ENCODE results near the gene SP9.
"Not testable (repeated sequence)": the region's sequence is repeated elsewhere in the genome, so short reads cannot be mapped to it uniquely, and the experiment has no call there.

Gene SP9

DNA sequence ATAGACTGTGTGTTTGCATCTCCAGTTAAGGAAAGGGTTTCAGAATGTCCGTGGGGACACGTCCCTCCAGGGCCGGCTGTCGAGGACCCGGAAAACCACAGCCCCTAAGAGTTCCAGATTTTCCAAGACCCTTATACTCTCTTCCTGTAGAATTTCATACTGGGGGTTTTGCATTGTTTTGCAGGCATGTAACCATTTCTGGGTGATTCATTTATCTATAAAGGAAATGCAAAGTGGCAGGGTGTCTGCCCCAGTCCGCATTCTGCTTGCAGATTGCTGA lies 8.5 kb downstream of the SP9 start:
- DNase-seq (ENCODE audit: extremely low read depth, low read depth): no peak
- TF ChIP-seq, protein P1, sequence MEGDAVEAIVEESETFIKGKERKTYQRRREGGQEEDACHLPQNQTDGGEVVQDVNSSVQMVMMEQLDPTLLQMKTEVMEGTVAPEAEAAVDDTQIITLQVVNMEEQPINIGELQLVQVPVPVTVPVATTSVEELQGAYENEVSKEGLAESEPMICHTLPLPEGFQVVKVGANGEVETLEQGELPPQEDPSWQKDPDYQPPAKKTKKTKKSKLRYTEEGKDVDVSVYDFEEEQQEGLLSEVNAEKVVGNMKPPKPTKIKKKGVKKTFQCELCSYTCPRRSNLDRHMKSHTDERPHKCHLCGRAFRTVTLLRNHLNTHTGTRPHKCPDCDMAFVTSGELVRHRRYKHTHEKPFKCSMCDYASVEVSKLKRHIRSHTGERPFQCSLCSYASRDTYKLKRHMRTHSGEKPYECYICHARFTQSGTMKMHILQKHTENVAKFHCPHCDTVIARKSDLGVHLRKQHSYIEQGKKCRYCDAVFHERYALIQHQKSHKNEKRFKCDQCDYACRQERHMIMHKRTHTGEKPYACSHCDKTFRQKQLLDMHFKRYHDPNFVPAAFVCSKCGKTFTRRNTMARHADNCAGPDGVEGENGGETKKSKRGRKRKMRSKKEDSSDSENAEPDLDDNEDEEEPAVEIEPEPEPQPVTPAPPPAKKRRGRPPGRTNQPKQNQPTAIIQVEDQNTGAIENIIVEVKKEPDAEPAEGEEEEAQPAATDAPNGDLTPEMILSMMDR (IDR thresholded peaks at IDR 0.05; ENCODE audit: low read depth, low read length): no peak

DNA sequence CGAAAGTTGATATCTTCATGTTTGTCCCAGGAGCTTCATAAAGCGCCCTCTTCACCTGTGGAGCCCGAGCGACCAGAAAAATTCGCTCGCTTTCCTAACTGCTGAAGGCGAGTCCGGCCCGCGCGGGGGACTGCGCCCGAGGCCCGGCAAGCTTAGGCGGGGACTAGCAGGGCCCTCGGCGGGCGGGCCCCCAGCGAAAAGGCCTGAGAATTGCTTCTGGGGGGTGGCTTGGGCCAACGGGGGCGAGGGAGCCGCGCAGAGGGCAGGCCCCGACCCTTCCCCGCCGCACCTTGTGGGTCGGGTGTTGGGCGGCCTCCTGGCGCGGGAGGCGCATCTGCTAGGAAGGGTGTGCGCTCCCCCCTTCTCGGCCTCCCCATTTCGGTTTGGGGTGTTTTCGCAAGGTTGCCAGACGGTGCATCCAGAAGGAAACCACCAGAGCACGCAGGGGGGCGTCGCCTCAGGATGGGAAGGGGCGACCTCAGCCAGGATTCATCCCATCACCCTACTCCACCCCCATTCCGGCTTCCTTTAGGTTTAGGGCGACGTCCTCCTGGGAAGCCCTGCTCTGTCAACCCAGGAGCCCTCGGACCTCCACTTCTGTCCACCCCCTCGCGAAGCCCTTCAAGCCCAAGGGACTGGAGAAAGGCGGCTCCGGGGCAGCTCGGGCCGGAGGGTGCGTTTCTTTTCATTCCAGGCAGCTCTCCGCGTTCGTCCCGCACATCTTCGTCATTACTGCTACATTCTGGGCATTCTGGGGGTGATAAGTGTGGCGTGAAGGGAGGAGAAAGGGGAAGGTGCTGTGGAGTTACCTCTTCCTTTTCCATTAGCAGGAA lies 9.1 kb downstream of the SP9 start:
- TF ChIP-seq, protein P1 (IDR thresholded peaks at IDR 0.05; ENCODE audit: low read depth, low read length): no peak
- DNase-seq (ENCODE audit: extremely low read depth, low read depth): no peak

DNA sequence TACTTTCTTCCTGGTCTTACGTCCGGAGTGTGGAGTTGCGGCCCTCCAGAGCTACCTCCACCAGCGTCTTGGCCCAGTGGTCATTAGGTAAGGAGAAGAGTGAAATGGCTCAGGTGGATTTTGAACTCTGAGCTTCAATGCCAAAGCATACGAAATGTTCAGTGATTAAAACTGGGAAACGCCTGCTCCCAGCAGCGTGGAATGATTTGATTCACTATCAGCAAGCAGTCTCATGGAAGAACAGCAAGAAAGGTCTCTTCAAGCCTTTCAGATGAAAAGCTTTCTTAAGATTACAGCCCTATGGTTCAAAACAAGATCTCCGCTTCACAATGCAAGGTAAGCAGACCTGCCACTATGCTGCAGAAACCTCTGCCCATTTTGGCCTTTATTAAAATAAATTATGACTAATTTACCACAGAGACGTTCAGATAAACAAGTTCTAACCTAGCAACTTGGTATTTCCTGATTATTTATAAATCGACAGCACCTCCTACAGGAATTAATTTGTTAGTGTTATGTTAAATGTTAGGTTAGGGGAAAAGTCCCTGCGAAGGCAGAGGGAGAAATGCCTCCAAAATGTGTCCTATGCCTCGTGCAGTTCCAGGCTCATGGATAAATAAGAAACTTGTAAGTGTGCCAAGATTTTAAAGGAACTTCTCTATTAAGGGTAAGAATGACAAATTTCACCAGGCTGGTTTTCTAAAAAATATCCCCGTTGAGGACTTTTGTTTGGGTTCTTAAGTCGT lies 10.1 kb downstream of the SP9 start:
- TF ChIP-seq, protein P1 (IDR thresholded peaks at IDR 0.05; ENCODE audit: low read depth, low read length): peak; percentile 32
- DNase-seq (ENCODE audit: extremely low read depth, low read depth): no peak

- TF ChIP-seq, protein P1 (IDR thresholded peaks at IDR 0.05; ENCODE audit: low read depth, low read length): peak; percentile 57
- DNase-seq (ENCODE audit: extremely low read depth, low read depth): no peak
Measured at GRCh38 chr2:174350018-174350417, 15.3 kb downstream of the SP9 start.

DNA sequence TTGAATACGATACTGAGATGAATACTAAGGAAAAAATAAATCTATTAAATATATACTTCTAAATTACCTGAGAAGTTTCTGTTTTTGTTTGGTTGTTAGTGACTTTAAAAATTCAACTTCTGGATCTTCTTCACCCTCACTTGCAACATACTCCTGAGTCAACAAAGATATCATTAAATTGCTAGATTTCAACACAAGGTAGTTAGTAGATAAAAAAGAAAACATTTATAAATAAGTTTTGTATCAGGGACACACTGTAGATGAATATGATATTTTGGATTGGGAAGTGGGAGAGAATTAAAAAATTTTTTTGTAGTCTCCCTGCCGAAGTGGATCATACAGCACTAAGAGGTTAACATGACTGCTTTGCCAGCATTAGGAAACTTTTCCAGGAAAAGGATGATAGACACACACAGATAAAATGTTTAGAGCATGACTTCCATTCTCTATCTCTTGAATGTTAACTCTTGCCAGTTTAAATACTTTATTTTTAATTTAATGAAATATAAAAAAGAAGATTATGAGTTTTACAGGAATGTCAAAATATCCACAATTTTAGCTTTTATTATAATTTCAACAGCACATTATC lies 15.9 kb downstream of the SP9 start:
- TF ChIP-seq, protein P1 (IDR thresholded peaks at IDR 0.05; ENCODE audit: low read depth, low read length): no peak

DNA sequence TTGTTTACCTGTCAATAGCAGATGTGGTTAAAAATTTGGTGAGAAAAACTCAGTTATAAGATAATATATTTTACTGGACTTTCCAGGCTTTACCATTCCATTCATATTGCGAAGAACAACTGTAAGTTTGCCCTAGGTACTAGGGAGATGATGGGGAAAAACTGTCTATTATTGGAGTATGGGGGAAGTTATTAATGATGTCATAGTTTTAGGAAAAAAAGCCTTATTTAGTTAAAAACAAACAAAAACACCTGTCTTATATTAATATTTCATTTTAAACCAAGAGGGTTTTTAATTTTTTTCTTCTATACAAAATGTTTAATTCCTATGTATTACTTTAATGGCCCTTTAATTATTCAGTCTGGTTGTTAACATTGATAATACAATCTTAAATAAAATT lies 18.2 kb downstream of the SP9 start:
- TF ChIP-seq, protein P1 (IDR thresholded peaks at IDR 0.05; ENCODE audit: low read depth, low read length): no peak
- DNase-seq (ENCODE audit: extremely low read depth, low read depth): no peak

More for the DNA sequence above, 15.9 kb downstream of the SP9 start:
- DNase-seq (ENCODE audit: extremely low read depth, low read depth): no peak

DNA sequence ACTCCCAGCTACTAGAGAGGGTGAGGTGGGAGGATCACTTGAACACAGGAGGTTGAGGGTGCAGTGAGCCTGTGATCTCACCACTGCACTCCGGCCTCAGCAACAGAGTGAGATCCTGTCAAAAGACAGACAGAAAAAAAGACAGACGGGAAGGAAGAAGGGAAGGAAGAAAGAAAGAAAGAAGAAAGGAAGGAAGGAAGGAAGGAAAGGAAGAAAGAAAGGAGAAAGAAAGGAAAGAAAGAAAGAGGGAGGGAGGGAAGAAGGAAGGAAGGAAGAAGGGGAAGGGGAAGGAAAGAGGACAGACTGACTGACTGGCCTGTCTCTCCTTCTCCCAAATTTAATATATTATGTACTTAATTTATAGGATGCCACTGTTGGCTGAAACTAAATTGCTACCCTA lies 21.6 kb downstream of the SP9 start:
- TF ChIP-seq, protein P1 (IDR thresholded peaks at IDR 0.05; ENCODE audit: low read depth, low read length): no peak
- no peak for DNase-seq (ENCODE audit: extremely low read depth, low read depth)

DNA sequence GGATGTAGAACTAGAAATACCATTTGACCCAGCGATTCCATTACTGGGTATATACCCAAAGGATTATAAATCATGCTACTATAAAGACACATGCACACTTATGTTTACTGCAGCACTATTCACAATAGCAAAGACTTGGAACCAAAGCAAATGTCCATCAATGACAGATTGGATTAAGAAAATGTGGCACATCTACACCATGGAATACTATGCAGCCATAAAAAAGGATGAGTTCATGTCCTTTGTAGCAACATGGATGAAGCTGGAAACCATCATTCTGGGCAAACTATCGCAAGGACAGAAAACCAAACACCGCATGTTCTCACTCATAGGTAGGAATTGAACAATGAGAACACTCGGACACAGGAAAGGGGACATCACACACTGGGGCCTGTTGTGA lies 24.9 kb downstream of the SP9 start:
- DNase-seq (ENCODE audit: extremely low read depth, low read depth): not testable (repeated sequence)
